GM12874 (cell line): ENCODE data around the gene TSKU.

Experiments
- CTCF ChIP-seq: IDR thresholded peaks from 2 replicates; pipeline ENCODE4 v1.5.1; 2011; ENCODE audit warnings: low read depth, mild to moderate bottlenecking, control low read depth, low read length, moderate library complexity; ENCODE audit not compliant: insufficient read depth

Gene TSKU

GRCh38 chr11:76798202-76798581 lies 15.0 kb downstream of the TSKU start:
- no peak for TF ChIP-seq CTCF

- no peak for TF ChIP-seq CTCF
These were observed 15.5 kb downstream of the TSKU start for GRCh38 chr11:76798671-76799065.

- TF ChIP-seq CTCF: peak; percentile 97
These were observed 16.1 kb downstream of the TSKU start for GRCh38 chr11:76799066-76799804.

GRCh38 chr11:76800466-76801200 lies 17.5 kb downstream of the TSKU start:
- no peak for TF ChIP-seq CTCF

- TF ChIP-seq CTCF: no peak
These were observed 18.1 kb downstream of the TSKU start for GRCh38 chr11:76801225-76801624.

- TF ChIP-seq CTCF: no peak
These were observed 18.6 kb downstream of the TSKU start for GRCh38 chr11:76801736-76802135.

- no peak for TF ChIP-seq CTCF
These were observed 19.0 kb downstream of the TSKU start for GRCh38 chr11:76802151-76802550.
